HepG2 (cell line): Measurements from ENCODE around the gene NT5C. TPM values are rescaled to one million over a fixed set of nuclear protein-coding genes. Genes with fewer than 3 reads are reported as not detected.

Source experiments
- ATAC-seq: fragments of 200-7000 bp; cut with Tn5 transposase; 3 replicates; pipeline ENCODE4 v1.9.1; 2020; ENCODE audit warnings: mild to moderate bottlenecking, moderate library complexity
- BruUV-seq: library from RNA; stranded (reverse); fragments of 400-500 nt; replicated peaks from 2 replicates; lab custom pipeline; 2021; lab: Mats Ljungman, UMichigan
- CTCF ChIA-PET: fragments of 300-600 bp; formaldehyde crosslinking; extraction: SDS; loops from one replicate; lab custom pipeline; 2021; ENCODE audit warnings: low total read pairs, inconsistent platforms, low intra/inter-chr PET ratio; lab: Yijun Ruan, JAX
- POLR2A ChIA-PET: fragments of 350-600 bp; sonication (Branson Sonifier 250); formaldehyde crosslinking; loops from one replicate; lab custom pipeline; 2020; ENCODE audit warnings: antibody characterized with exemption, inconsistent platforms; lab: Yijun Ruan, JAX
- DNase-seq: peaks from one replicate; pipeline ENCODE4 v3.0.0-alpha.2; 2015; ENCODE audit warnings: low spot score
- FAIRE-seq: peaks from 3 replicates; lab custom pipeline; 2011; peaks lifted over from hg19 to GRCh38; lab: Jason Lieb, UNC
- H2AFZ ChIP-seq: one replicate; pipeline ENCODE4 v1.6.1; 2011; ENCODE audit warnings: low read length, inconsistent platforms
- H3K27ac ChIP-seq: fragments of 300-600 bp; 3 replicates; pipeline ENCODE4 v1.8.0; 2011; ENCODE audit warnings: mixed run types, mild to moderate bottlenecking, mixed read lengths, low read length, inconsistent platforms; ENCODE audit not compliant: insufficient read depth; ENCODE audit errors: extremely low read length
- H3K27me3 ChIP-seq, 2 experiments: fragments of 200-600 bp in 1 of 2; 2 replicates in 1 of 2; 3 replicates in 1 of 2; pipeline versions ENCODE4 v1.6.0 to v1.8.0; 2011; ENCODE audit warnings: low read length in 2 of 2, mild to moderate bottlenecking in 2 of 2, moderate library complexity in 2 of 2, inconsistent platforms in 1 of 2; ENCODE audit not compliant: insufficient read depth in 2 of 2, control insufficient read depth in 1 of 2
- H3K36me3 ChIP-seq, 2 experiments: fragments of 200-600 bp in 1 of 2; replicated peaks in 1 of 2; 2 replicates in 1 of 2; 3 replicates in 1 of 2; pipeline versions ENCODE4 v1.5.1 to v1.8.0; 2011; ENCODE audit warnings: low read length in 2 of 2, inconsistent platforms in 1 of 2; ENCODE audit not compliant: insufficient read depth in 2 of 2, control insufficient read depth in 1 of 2
- H3K4me1 ChIP-seq: 2 replicates; pipeline ENCODE4 v1.5.1; 2012; ENCODE audit warnings: low read length, inconsistent platforms; ENCODE audit not compliant: insufficient read depth
- H3K4me2 ChIP-seq: 2 replicates; pipeline ENCODE4 v1.6.0; 2011; ENCODE audit warnings: low read depth, low read length, inconsistent platforms
- H3K4me3 ChIP-seq, 3 experiments: fragments of 200-600 bp in 1 of 3; sonication (generic), shearing (Covaris generic) in 1 of 3; replicated peaks in 1 of 3; 2 replicates each; pipeline ENCODE4 v1.5.1; 2011 to 2016; ENCODE audit warnings: low read length in 3 of 3, inconsistent platforms in 2 of 3, low read depth in 2 of 3, mild to moderate bottlenecking in 2 of 3, control low read depth in 1 of 3, mixed read lengths in 1 of 3; ENCODE audit not compliant: insufficient read depth in 1 of 3
- H3K79me2 ChIP-seq: one replicate; pipeline ENCODE4 v1.6.1; 2011; ENCODE audit warnings: low read length, inconsistent platforms; ENCODE audit not compliant: insufficient read depth
- H3K9ac ChIP-seq: 2 replicates; pipeline ENCODE4 v1.6.0; 2011; ENCODE audit warnings: mild to moderate bottlenecking, low read depth, low read length, inconsistent platforms; ENCODE audit not compliant: insufficient read depth
- H3K9me3 ChIP-seq: 2 replicates; pipeline ENCODE4 v1.5.1; 2012; ENCODE audit warnings: mild to moderate bottlenecking, low read length
- H4K20me1 ChIP-seq: 2 replicates; pipeline ENCODE4 v1.6.0; 2011; ENCODE audit warnings: inconsistent platforms, mild to moderate bottlenecking, low read length, moderate library complexity; ENCODE audit not compliant: insufficient read depth
- IKZF5 ChIP-seq: IDR thresholded peaks from 2 replicates; pipeline ENCODE4 v1.6.1; 2018; ENCODE audit warnings: missing genetic modification reagents, mild to moderate bottlenecking, missing compliant biosample characterization
- KDM1A ChIP-seq: IDR thresholded peaks from 2 replicates; pipeline ENCODE4 v1.6.1; 2016; ENCODE audit warnings: missing compliant biosample characterization
- RFX3 ChIP-seq: IDR thresholded peaks from 2 replicates; pipeline ENCODE4 v1.6.1; 2016; ENCODE audit warnings: missing biosample characterization, missing genetic modification reagents
- SMAD9 ChIP-seq: sonication (generic); formaldehyde crosslinking; IDR thresholded peaks from 2 replicates; pipeline ENCODE4 v1.5.1; 2020; ENCODE audit warnings: mild to moderate bottlenecking, missing genetic modification reagents
- ZBTB33 ChIP-seq: sonication (generic); formaldehyde crosslinking; IDR thresholded peaks from 2 replicates; pipeline ENCODE4 v1.4.0; 2020; ENCODE audit warnings: missing genetic modification reagents
- ZFP36 ChIP-seq: fragments of 150-350 bp; IDR thresholded peaks from 2 replicates; pipeline ENCODE4 v1.6.1; 2018; ENCODE audit warnings: borderline replicate concordance, low read length, low read depth; ENCODE audit not compliant: partially characterized antibody
- ZFP36L1 ChIP-seq: sonication (generic); formaldehyde crosslinking; IDR thresholded peaks from 2 replicates; pipeline ENCODE4 v1.8.0; 2022; ENCODE audit warnings: mild to moderate bottlenecking, missing genetic modification reagents, moderate library complexity
- ZKSCAN1 ChIP-seq: fragments of 150-350 bp; IDR thresholded peaks from 2 replicates; pipeline ENCODE4 v1.6.1; 2014; ENCODE audit warnings: low read length
- ZNF260 ChIP-seq: sonication (generic); formaldehyde crosslinking; IDR thresholded peaks from 2 replicates; pipeline ENCODE4 v1.4.0; 2020; ENCODE audit warnings: missing genetic modification reagents, low read depth, mild to moderate bottlenecking, borderline replicate concordance
- ZNF501 ChIP-seq: sonication (generic); formaldehyde crosslinking; IDR thresholded peaks from 2 replicates; pipeline ENCODE4 v1.5.1; 2020; ENCODE audit warnings: mild to moderate bottlenecking, moderate library complexity, missing genetic modification reagents
- ZNF550 ChIP-seq: sonication (generic); formaldehyde crosslinking; IDR thresholded peaks from 2 replicates; pipeline ENCODE4 v1.4.0; 2020; ENCODE audit warnings: mild to moderate bottlenecking, missing genetic modification reagents, borderline replicate concordance
- ZNF652 ChIP-seq: IDR thresholded peaks from 2 replicates; pipeline ENCODE4 v1.6.1; 2016; ENCODE audit warnings: low read depth, borderline replicate concordance
- ZNF709 ChIP-seq: sonication (generic); formaldehyde crosslinking; IDR thresholded peaks from 2 replicates; pipeline ENCODE4 v1.5.0; 2020; ENCODE audit warnings: mild to moderate bottlenecking, missing genetic modification reagents
- ZSCAN25 ChIP-seq: sonication (generic); formaldehyde crosslinking; IDR thresholded peaks from 2 replicates; pipeline ENCODE4 v1.8.0; 2022; ENCODE audit warnings: mild to moderate bottlenecking, missing genetic modification reagents
- WGBS: methylation state at CpG from one replicate; pipeline ENCODE4 v1.1.6; 2017; ENCODE audit warnings: low lambda C conversion rate; 5-methylcytosine and 5-hydroxymethylcytosine counted together
- in situ Hi-C: cut with HindIII; loops from 2 replicates; pipeline ENCODE4 v1.10.0; 2017; ENCODE audit warnings: low pct_unique_long_range_greater_than_20kb; ENCODE audit not compliant: extremely low pct_ligation_motif_present
- intact Hi-C: fragments of 100-400 bp; cut with micrococcal nuclease; formaldehyde crosslinking; loops from one replicate; pipeline ENCODE4 v1.10.0; 2022; ENCODE audit not compliant: unreplicated experiment
- polyA plus RNA-seq, 8 experiments: library from polyadenylated mRNA; depleted of rRNA in 3 of 8; stranded (reverse) in 7 of 8; unstranded in 1 of 8; fragments of >200 nt; fragmentation: Illumina TruSeq in 4 of 8; extraction: Trizol in 4 of 8; gene quantifications; 2 replicates each; pipeline versions ENCODE4 v1.2.1 to v1.2.3, GENCODE V29; 2011 to 2016; ENCODE audit warnings: low read depth in 4 of 8, missing spikeins in 1 of 8, mixed read lengths in 1 of 8; ENCODE audit not compliant: insufficient read depth in 1 of 8
- total RNA-seq, 5 experiments: library from RNA; depleted of rRNA; stranded (reverse); fragments of >200 nt; fragmentation: Illumina TruSeq; extraction: Trizol; gene quantifications; 2 replicates each; pipeline ENCODE4 v1.2.3, GENCODE V29; 2016; ENCODE audit warnings: low read depth in 1 of 5
- TF ChIP-seq, protein P1 (sequence below): sonication (generic); formaldehyde crosslinking; IDR thresholded peaks from 2 replicates; pipeline ENCODE4 v1.8.1; 2023; ENCODE audit warnings: mild to moderate bottlenecking, missing genetic modification reagents

NT5C gene
- total and polyA plus RNA-seq, 2 of the 13 experiments (the other 11 are each of a cell fraction or from before 2014, with no cell fraction given), result 42.8 to 48.6 TPM

DNA sequence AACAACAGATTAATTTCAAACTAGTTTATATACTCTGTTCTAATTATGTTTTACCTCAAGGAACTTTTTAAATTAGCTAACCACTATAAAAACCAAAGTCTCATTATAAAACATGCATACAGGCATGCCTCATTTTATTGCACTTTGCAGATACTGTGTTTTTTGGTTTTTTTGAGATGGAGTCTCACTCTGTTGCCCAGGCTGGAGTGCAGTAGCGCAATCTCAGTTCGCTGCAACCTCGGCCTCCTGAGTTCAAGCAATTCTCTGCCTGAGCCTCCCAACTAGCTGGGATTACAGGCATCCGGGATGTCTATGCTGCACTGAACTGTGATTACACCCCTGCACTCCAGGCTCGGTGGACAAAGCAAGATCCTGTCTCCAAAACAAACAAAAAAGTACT is 31.5 kb upstream of the NT5C start (continued):
- no peak for TF ChIP-seq ZNF260 (CRISPR knock-in tag)
- no peak for TF ChIP-seq ZNF652 (CRISPR knock-in tag)
- no peak for TF ChIP-seq ZNF550
- no peak for TF ChIP-seq SMAD9
- TF ChIP-seq ZBTB33, result peak; percentile 39; the same call in 1 of the 2 replicates
- no peak for TF ChIP-seq RFX3 (CRISPR knock-in tag)
- no peak for TF ChIP-seq ZKSCAN1
- TF ChIP-seq ZFP36L1 (CRISPR knock-in tag), result no peak
- 0 out of 2 replicates have a peak, but pooled peaks have one; percentile 35 for TF ChIP-seq ZSCAN25
- TF ChIP-seq IKZF5, result no peak
- no peak for TF ChIP-seq ZNF709 (CRISPR knock-in tag)
- 0 out of 2 replicates have a peak, but pooled peaks have one; percentile 25 for TF ChIP-seq ZNF501 (CRISPR knock-in tag)
- TF ChIP-seq, all 625 proteins: peak for 4

DNA sequence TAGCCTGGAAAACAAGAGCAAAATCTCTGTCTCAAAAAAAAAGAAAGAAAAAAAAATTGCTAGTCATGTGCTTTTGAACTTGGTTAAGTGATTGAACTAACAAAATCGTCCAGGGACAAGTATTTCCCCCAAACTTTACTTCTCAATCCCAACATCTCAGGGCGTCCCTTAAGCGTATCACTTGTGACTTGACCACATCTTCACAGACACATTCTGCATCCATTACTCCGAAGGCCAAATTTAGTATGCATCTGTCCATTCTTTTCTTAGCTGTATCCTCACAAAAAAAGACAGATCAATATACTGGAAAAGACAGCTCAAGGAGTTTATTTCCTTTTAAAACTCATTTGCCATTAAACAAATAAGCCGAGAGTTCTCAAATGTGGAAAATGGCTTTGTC is 28.7 kb upstream of the NT5C start:
- WGBS, result 86% methylated on average over 5 of the region's 5 CpGs
- H2AFZ ChIP-seq, result no peak overlapping the region
- no TSS peak for BruUV-seq
- ATAC-seq (no peak), FAIRE-seq (no peak), DNase-seq (no peak)
- H3K4me1 ChIP-seq, result peaks cover 21% of the 10 kb centered on the region
- no peak overlapping the region for H3K9ac ChIP-seq
- H3K4me2 ChIP-seq, result no peak overlapping the region
- intact Hi-C loops (no loop called here), in situ Hi-C loops (no loop called here)
- no peak overlapping the region for H3K4me3 ChIP-seq
- no peaks in the 10 kb centered on the region for H3K79me2 ChIP-seq
- POLR2A ChIA-PET, result no interaction called here
- no peaks in the 10 kb centered on the region for H3K27me3 ChIP-seq
- H3K36me3 ChIP-seq, result no peaks in the 10 kb centered on the region
- CTCF ChIA-PET, result no interaction called here
- H3K27ac ChIP-seq, result no peak overlapping the region
- H4K20me1 ChIP-seq, result no peaks in the 10 kb centered on the region
- H3K9me3 ChIP-seq, result no peaks in the 10 kb centered on the region
- TF ChIP-seq ZBTB33 (no peak), KDM1A (no peak), ZFP36 (no peak)
- TF ChIP-seq, protein P1, sequence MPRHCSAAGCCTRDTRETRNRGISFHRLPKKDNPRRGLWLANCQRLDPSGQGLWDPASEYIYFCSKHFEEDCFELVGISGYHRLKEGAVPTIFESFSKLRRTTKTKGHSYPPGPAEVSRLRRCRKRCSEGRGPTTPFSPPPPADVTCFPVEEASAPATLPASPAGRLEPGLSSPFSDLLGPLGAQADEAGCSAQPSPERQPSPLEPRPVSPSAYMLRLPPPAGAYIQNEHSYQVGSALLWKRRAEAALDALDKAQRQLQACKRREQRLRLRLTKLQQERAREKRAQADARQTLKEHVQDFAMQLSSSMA (CRISPR knock-in tag), result no peak
